Measurements from ENCODE around the gene AK5. TPM values are rescaled to one million over a fixed set of nuclear protein-coding genes. Genes with fewer than 3 reads are reported as not detected.

AK5 gene
- total RNA-seq, 2 donors from 2014 or later, result 3.1 to 20.8 TPM

GRCh38 chr1:77579547-77579946, 297.7 kb downstream of the AK5 start:
- Histone ChIP-seq H3K9me3 (no peaks in the 10 kb centered on the region), H3K4me3 (no peak overlapping the region), H3K36me3 (no peaks in the 10 kb centered on the region), H3K27ac (no peak overlapping the region), H3K4me1 (replicated peaks) (no peaks in the 10 kb centered on the region), H3K27me3 (replicated peaks; ENCODE audit: insufficient read depth) (no peaks in the 10 kb centered on the region)
- intact Hi-C loops (cut with DNase I), result no loop called here
- no peak for DNase-seq (ENCODE audit: low spot score)
- no peak for TF ChIP-seq CTCF (IDR thresholded peaks at IDR 0.05)
- no peak for TF ChIP-seq POLR2AphosphoS5 (IDR thresholded peaks at IDR 0.05)
- no peak for TF ChIP-seq POLR2A (IDR thresholded peaks at IDR 0.05)
- WGBS, result 99% methylated on average over 3 of the region's 3 CpGs

GRCh38 chr1:77582905-77583304, 301.1 kb downstream of the AK5 start:
- Histone ChIP-seq H3K36me3 (no peaks in the 10 kb centered on the region), H3K27ac (no peak overlapping the region), H3K4me1 (replicated peaks) (no peaks in the 10 kb centered on the region), H3K4me3 (no peak overlapping the region), H3K9me3 (no peaks in the 10 kb centered on the region), H3K27me3 (replicated peaks; ENCODE audit: insufficient read depth) (no peaks in the 10 kb centered on the region)
- 93% methylated on average over 4 of the region's 4 CpGs for WGBS
- TF ChIP-seq CTCF (IDR thresholded peaks at IDR 0.05), result no peak
- TF ChIP-seq POLR2A (IDR thresholded peaks at IDR 0.05), result no peak
- no peak for TF ChIP-seq POLR2AphosphoS5 (IDR thresholded peaks at IDR 0.05)
- no peak for DNase-seq (ENCODE audit: low spot score)
- intact Hi-C loops (cut with DNase I), result no loop called here

- Histone ChIP-seq H3K4me1 (replicated peaks) (no peaks in the 10 kb centered on the region), H3K4me3 (no peak overlapping the region), H3K36me3 (no peaks in the 10 kb centered on the region), H3K27ac (no peak overlapping the region), H3K9me3 (no peaks in the 10 kb centered on the region), H3K27me3 (replicated peaks; ENCODE audit: insufficient read depth) (no peaks in the 10 kb centered on the region)
- no peak for DNase-seq (ENCODE audit: low spot score)
- 93% methylated on average over 2 of the region's 2 CpGs for WGBS
- intact Hi-C loops (cut with DNase I), result no loop called here
- no peak for TF ChIP-seq POLR2AphosphoS5 (IDR thresholded peaks at IDR 0.05)
- TF ChIP-seq CTCF (IDR thresholded peaks at IDR 0.05), result no peak
- no peak for TF ChIP-seq POLR2A (IDR thresholded peaks at IDR 0.05)
Observed at GRCh38 chr1:77583483-77583882, 301.7 kb downstream of the AK5 start.

GRCh38 chr1:77584884-77585283, 303.1 kb downstream of the AK5 start:
- H3K9me3 ChIP-seq, result no peaks in the 10 kb centered on the region
- no peaks in the 10 kb centered on the region for H3K36me3 ChIP-seq
- no peak overlapping the region for H3K27ac ChIP-seq
- WGBS, result 71% methylated on average over 2 of the region's 2 CpGs
- intact Hi-C loops (cut with DNase I), result no loop called here
- H3K4me3 ChIP-seq, result no peak overlapping the region
- TF ChIP-seq CTCF (IDR thresholded peaks at IDR 0.05), result no peak
- no peak for TF ChIP-seq POLR2A (IDR thresholded peaks at IDR 0.05)
- TF ChIP-seq POLR2AphosphoS5 (IDR thresholded peaks at IDR 0.05), result no peak
- no peak for DNase-seq (ENCODE audit: low spot score)
- H3K27me3 ChIP-seq (replicated peaks; ENCODE audit: insufficient read depth), result no peaks in the 10 kb centered on the region
- no peaks in the 10 kb centered on the region for H3K4me1 ChIP-seq (replicated peaks)

- Histone ChIP-seq H3K27ac (no peak overlapping the region), H3K36me3 (no peaks in the 10 kb centered on the region), H3K4me1 (replicated peaks) (no peaks in the 10 kb centered on the region), H3K4me3 (no peak overlapping the region), H3K9me3 (no peaks in the 10 kb centered on the region), H3K27me3 (replicated peaks; ENCODE audit: insufficient read depth) (no peaks in the 10 kb centered on the region)
- intact Hi-C loops (cut with DNase I), result no loop called here
- TF ChIP-seq POLR2AphosphoS5 (IDR thresholded peaks at IDR 0.05) (no peak), CTCF (IDR thresholded peaks at IDR 0.05) (no peak), POLR2A (IDR thresholded peaks at IDR 0.05) (no peak)
- 91% methylated on average over 2 of the region's 2 CpGs for WGBS
- DNase-seq (ENCODE audit: low spot score), result no peak
Observed at GRCh38 chr1:77585610-77586314, 303.9 kb downstream of the AK5 start.

Measured in prostate gland (tissue), 2 donors.